NCI-H774 (cell line): ENCODE data around the gene C1GALT1C1L.
"Not testable (repeated sequence)": the region's sequence is repeated elsewhere in the genome, so short reads cannot be mapped to it uniquely, and the experiment has no call there.

Experiments used
- DNase-seq: peaks from one replicate; lab custom pipeline; 2025; lab: John Stamatoyannopoulos, UW

The C1GALT1C1L gene

GRCh38 chr2:43653506-43653905 lies 22.7 kb downstream of the C1GALT1C1L start:
- DNase-seq: no peak

DNA sequence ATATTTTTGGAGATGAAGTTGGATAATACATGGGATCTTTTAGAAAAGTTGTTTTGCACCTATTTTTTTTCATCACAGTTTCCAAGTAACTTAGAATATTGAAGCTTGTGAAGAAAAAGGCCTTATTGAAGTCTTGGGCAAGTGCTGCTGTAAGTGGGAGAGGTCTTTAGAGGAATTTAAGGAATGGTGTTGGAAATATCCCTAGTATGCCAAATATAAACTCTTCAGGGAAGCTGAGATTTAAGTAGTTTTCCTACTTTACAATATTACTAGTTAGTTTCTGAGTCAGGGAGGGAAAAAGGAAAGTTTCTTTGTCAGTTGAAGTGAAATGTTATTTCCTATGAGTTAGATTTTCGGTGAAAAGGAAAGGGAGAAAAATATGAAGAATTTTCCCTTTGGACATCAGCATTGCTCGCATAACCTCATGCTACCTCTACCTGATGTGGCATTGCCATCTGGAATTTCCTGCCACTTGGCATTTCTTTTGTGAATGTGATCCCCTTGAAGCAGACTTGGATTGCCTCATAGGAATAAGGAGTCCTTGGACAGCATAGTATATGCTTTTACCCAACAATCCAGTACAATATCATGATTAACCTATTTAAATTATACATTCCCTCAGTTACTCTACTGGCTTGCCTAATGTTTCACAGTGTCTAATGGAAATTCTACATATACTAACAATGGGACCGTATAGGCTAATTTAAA lies 27.1 kb downstream of the C1GALT1C1L start:
- no peak for DNase-seq

- DNase-seq: no peak
These were observed 32.5 kb downstream of the C1GALT1C1L start for GRCh38 chr2:43643680-43644079.

DNA sequence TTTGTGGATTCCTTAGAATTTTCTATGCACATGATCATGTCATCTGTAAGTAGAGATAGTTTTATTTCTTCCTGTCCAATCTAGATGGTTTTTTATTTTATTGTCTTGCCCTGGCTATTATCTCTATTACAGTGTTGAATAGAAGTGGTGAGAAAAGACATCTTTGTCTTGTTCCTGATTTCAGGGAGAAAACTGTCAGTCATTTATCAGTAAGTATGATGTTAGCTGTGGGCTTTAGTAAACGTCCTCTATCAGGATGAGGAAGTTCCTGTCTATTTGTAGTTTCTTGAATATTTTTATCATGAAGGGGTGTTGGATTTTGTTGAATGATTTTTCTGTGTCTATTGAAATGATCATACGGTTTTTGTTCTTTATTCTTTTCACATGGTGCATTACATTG lies 33.9 kb downstream of the C1GALT1C1L start:
- DNase-seq: no peak

GRCh38 chr2:43637030-43637803 lies 39.0 kb downstream of the C1GALT1C1L start, which contains the start of gene PLEKHH2:
Gene PLEKHH2 (plus strand): TSS chr2:43637260. CDS start chr2:43644674, 7,414 bp downstream.
- DNase-seq: peak; percentile 84

DNA sequence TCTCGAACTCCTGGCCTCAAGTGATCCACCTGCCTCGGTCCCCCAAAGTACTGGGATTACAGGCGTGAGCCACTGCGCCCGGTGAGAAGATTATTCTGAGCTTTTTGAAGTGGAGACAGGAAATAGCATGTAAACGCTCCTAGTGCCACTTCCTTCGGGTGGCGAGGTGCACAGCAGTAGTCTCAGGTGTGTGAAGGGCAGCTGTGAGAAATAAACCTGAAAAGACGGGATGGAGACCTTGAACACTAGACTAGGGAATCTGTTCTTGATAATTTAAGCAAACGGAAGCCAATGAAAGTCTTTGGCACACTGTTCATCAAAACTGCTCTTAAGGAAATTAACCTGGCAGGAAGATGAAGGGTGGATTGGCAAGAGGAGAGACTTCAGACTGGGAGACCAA lies 39.6 kb downstream of the C1GALT1C1L start:
- no peak for DNase-seq

DNA sequence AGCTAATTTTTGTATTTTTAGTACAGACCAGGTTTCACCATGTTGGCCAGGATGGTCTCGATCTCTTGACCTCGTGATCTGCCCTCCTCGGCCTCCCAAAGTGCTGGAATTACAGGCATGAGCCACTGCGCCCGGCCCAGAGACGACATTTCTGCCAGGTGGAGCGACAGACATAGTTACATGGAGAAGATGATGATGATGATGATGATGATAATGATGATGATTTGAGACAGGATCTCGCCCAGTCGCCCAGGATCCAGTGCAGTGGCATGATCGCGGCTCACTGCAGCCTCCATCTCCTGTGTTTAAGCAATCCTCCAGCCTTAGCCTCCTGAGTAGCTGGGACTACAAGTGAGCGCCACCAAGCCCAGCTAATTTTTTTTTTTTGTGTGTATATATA lies 40.1 kb downstream of the C1GALT1C1L start:
- DNase-seq: not testable (repeated sequence)

DNA sequence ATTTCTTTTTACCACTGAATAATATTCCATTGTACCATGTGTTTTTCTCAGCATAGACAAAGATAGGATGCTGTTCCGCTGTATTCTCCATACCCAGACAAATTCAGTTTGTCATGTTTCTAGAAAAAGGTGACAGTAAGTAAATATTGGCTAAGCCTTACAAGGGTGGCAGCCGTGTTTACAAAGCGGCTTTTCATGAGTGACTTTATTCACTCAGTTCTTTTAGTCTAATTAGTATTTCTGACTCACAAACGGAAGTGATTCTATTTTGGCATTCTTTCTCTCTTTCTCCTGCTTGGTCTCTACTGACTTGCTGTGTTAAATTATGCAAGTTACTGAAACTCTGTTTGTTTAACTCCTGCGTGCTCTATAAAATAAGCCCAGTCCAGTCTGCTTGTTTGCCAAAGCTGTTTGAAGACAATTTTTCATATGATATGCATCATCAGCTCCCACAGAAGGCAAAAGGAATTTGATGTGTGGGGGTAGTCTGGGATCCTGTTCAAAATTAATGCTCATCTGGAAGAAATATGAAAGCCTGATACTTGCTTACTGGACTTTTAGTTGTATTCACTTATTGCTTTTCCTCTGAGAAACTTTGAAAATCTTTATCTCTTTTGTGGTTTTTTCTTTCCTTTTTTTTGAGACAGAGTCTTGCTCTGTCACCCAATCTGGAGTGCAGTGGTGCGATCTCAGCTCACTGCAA lies 41.5 kb downstream of the C1GALT1C1L start:
- DNase-seq: peak; percentile 89

- DNase-seq: no peak
These were observed 44.5 kb downstream of the C1GALT1C1L start for GRCh38 chr2:43631618-43632317.
